HepG2 (cell line): ENCODE results near the gene LLGL1.

Experiments
- DPF2 ChIP-seq: sonication (generic); formaldehyde crosslinking; IDR thresholded peaks from 2 replicates; pipeline ENCODE4 v1.4.0; 2020; ENCODE audit warnings: mild to moderate bottlenecking, low read depth, missing genetic modification reagents, borderline replicate concordance
- ELF1 ChIP-seq: sonication (generic); formaldehyde crosslinking; IDR thresholded peaks from 2 replicates; pipeline ENCODE4 v1.4.0; 2020; ENCODE audit warnings: missing genetic modification reagents
- EP300 ChIP-seq, 3 experiments: sonication (generic) in 1 of 3; formaldehyde crosslinking in 1 of 3; IDR thresholded peaks; 2 replicates each; pipeline versions ENCODE4 v1.5.1 to v1.6.1; 2011 to 2020; ENCODE audit warnings: low read depth in 2 of 3, low read length in 2 of 3, borderline replicate concordance in 1 of 3, improper control_type of control experiment in 1 of 3, mild to moderate bottlenecking in 1 of 3, missing genetic modification reagents in 1 of 3, moderate library complexity in 1 of 3
- FIP1L1 ChIP-seq: fragments of 200-400 bp; formaldehyde crosslinking; IDR thresholded peaks from 2 replicates; pipeline ENCODE4 v1.6.1; 2018; ENCODE audit warnings: low read depth, mild to moderate bottlenecking, low read length, moderate library complexity, borderline replicate concordance; ENCODE audit not compliant: insufficient read depth
- POLR2A ChIP-seq, 2 experiments: IDR thresholded peaks; 2 replicates each; pipeline ENCODE4 v1.6.1; 2011; ENCODE audit warnings: low read depth in 2 of 2, low read length in 2 of 2, mild to moderate bottlenecking in 1 of 2, moderate library complexity in 1 of 2; ENCODE audit not compliant: insufficient read depth in 1 of 2
- SMC3 ChIP-seq: IDR thresholded peaks from 2 replicates; pipeline ENCODE4 v1.6.1; 2011; ENCODE audit warnings: low read length, improper control_type of control experiment
- TF ChIP-seq, protein P1 (sequence below): sonication (generic); formaldehyde crosslinking; IDR thresholded peaks from 2 replicates; pipeline ENCODE4 v1.5.0; 2020; ENCODE audit warnings: mild to moderate bottlenecking, missing genetic modification reagents, moderate library complexity
- TF ChIP-seq, protein P2 (sequence below): sonication (generic); formaldehyde crosslinking; IDR thresholded peaks from 2 replicates; pipeline ENCODE4 v1.5.1; 2020; ENCODE audit warnings: missing genetic modification reagents, mild to moderate bottlenecking, borderline replicate concordance

DNA sequence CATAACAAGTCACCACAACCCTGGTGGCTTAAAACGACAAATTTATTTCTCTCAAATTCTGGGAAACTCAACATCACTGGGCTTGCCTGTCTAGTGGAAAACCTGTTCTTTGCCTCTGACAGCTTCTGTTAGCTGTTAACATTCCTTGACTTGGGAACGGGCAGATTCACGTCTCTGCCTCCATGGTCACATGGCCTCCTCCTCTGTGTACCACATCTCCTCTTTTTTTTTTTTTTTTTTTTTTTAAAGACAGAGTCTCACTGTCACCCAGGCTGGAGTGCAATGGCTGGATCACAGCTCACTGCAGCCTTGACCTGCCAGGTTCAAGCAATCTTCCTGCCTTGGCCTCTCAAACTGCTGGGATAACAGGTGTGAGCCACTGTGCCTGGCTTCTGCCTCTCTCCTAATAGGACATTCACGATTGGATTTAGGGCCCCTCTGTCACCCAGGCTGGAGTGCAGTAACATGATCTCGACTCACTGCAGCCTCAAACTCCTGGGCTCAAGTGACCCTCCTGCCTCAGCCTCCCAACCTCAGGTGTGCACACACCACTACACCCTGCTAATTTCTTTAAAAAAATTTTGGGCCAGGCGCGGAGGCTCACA, 11.7 kb upstream of the LLGL1 start:
- TF ChIP-seq SMC3 (no peak), DPF2 (CRISPR knock-in tag) (no peak), ELF1 (CRISPR knock-in tag) (no peak), POLR2A (IDR thresholded peaks at IDR 0.05; ENCODE audit: insufficient read depth in 1 of 2, low read depth in 2 of 2, low read length in 2 of 2) (no peak), EP300 (IDR thresholded peaks at IDR 0.05; ENCODE audit: low read depth in 2 of 2, low read length in 2 of 2) (no peak), EP300 (CRISPR knock-in tag; IDR thresholded peaks at IDR 0.05; ENCODE audit: borderline replicate concordance) (no peak), FIP1L1 (no peak)
- TF ChIP-seq, protein P1, sequence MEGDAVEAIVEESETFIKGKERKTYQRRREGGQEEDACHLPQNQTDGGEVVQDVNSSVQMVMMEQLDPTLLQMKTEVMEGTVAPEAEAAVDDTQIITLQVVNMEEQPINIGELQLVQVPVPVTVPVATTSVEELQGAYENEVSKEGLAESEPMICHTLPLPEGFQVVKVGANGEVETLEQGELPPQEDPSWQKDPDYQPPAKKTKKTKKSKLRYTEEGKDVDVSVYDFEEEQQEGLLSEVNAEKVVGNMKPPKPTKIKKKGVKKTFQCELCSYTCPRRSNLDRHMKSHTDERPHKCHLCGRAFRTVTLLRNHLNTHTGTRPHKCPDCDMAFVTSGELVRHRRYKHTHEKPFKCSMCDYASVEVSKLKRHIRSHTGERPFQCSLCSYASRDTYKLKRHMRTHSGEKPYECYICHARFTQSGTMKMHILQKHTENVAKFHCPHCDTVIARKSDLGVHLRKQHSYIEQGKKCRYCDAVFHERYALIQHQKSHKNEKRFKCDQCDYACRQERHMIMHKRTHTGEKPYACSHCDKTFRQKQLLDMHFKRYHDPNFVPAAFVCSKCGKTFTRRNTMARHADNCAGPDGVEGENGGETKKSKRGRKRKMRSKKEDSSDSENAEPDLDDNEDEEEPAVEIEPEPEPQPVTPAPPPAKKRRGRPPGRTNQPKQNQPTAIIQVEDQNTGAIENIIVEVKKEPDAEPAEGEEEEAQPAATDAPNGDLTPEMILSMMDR (CRISPR knock-in tag), result no peak
- TF ChIP-seq, protein P2, sequence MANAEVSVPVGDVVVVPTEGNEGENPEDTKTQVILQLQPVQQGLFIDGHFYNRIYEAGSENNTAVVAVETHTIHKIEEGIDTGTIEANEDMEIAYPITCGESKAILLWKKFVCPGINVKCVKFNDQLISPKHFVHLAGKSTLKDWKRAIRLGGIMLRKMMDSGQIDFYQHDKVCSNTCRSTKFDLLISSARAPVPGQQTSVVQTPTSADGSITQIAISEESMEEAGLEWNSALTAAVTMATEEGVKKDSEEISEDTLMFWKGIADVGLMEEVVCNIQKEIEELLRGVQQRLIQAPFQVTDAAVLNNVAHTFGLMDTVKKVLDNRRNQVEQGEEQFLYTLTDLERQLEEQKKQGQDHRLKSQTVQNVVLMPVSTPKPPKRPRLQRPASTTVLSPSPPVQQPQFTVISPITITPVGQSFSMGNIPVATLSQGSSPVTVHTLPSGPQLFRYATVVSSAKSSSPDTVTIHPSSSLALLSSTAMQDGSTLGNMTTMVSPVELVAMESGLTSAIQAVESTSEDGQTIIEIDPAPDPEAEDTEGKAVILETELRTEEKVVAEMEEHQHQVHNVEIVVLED (CRISPR knock-in tag), result no peak
